Fibroblast of pulmonary artery (primary cell): ENCODE measurements around the gene CTNNA3.
"Not testable (repeated sequence)": the region's sequence is repeated elsewhere in the genome, so short reads cannot be mapped to it uniquely, and the experiment has no call there.

Source experiments
- DNase-seq: peaks from one replicate; pipeline ENCODE4 v3.0.0-alpha.2; 2010; ENCODE audit warnings: low read depth
- H3K4me3 ChIP-seq: replicated peaks from 2 replicates; pipeline ENCODE4 v1.5.1; 2011; ENCODE audit warnings: low read depth, mild to moderate bottlenecking, control low read depth, low read length, moderate library complexity
- TF ChIP-seq, protein P1 (sequence below): IDR thresholded peaks from 2 replicates; pipeline ENCODE4 v1.5.1; 2011; ENCODE audit warnings: mild to moderate bottlenecking, control low read depth, low read length, inconsistent platforms; ENCODE audit errors: missing control alignments

Gene CTNNA3

GRCh38 chr10:67225226-67225625 lies 470.8 kb downstream of the CTNNA3 start:
- TF ChIP-seq, protein P1, sequence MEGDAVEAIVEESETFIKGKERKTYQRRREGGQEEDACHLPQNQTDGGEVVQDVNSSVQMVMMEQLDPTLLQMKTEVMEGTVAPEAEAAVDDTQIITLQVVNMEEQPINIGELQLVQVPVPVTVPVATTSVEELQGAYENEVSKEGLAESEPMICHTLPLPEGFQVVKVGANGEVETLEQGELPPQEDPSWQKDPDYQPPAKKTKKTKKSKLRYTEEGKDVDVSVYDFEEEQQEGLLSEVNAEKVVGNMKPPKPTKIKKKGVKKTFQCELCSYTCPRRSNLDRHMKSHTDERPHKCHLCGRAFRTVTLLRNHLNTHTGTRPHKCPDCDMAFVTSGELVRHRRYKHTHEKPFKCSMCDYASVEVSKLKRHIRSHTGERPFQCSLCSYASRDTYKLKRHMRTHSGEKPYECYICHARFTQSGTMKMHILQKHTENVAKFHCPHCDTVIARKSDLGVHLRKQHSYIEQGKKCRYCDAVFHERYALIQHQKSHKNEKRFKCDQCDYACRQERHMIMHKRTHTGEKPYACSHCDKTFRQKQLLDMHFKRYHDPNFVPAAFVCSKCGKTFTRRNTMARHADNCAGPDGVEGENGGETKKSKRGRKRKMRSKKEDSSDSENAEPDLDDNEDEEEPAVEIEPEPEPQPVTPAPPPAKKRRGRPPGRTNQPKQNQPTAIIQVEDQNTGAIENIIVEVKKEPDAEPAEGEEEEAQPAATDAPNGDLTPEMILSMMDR = no peak
- no peak overlapping the region for H3K4me3 ChIP-seq
- DNase-seq = no peak

- no peak overlapping the region for H3K4me3 ChIP-seq
- no peak for DNase-seq
- TF ChIP-seq, protein P1 = no peak
These were observed 471.4 kb downstream of the CTNNA3 start for GRCh38 chr10:67224553-67224952.

DNA sequence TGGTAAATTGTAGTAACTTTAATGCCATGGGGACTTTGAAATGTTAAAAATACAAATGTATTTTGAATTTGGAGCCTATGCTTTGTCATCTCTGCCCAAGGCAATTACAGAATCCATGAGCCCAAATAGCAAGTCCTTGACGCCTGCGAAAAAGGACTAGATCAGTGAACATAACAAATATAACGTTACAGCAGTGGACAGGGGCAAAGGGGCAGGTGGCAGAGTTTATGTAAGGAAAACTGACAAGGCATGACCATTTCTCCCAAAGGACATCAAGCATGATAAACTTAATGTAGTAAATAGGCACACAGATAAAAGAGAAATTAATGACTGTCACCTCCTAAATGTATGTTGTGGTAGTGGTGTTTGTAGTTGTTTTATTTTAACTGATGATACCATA lies 473.1 kb downstream of the CTNNA3 start:
- TF ChIP-seq, protein P1 = no peak
- DNase-seq = no peak
- no peak overlapping the region for H3K4me3 ChIP-seq

- no peak for DNase-seq
- TF ChIP-seq, protein P1 = no peak
- H3K4me3 ChIP-seq = no peak overlapping the region
These were observed 474.0 kb downstream of the CTNNA3 start for GRCh38 chr10:67221939-67222494.

GRCh38 chr10:67211680-67212079 lies 484.3 kb downstream of the CTNNA3 start:
- DNase-seq = no peak
- no peak overlapping the region for H3K4me3 ChIP-seq
- TF ChIP-seq, protein P1 = no peak

- not testable (repeated sequence) for DNase-seq, H3K4me3 ChIP-seq
These were observed 488.1 kb downstream of the CTNNA3 start for GRCh38 chr10:67207923-67208322.

- TF ChIP-seq, protein P1 = no peak
- no peak for DNase-seq
- H3K4me3 ChIP-seq = no peak overlapping the region
These were observed 495.0 kb downstream of the CTNNA3 start for GRCh38 chr10:67200913-67201564.
